Epidermal melanocyte (primary cell): ENCODE data around the gene BCL3.
"Not testable (repeated sequence)": the region's sequence is repeated elsewhere in the genome, so short reads cannot be mapped to it uniquely, and the experiment has no call there.

Experiments used
- DNase-seq: peaks from one replicate; pipeline ENCODE4 v3.0.0; 2011; ENCODE audit warnings: low spot score; ENCODE audit not compliant: insufficient read length

The BCL3 gene

GRCh38 chr19:44720945-44721344 is 27.6 kb upstream of the BCL3 start:
- DNase-seq, result no peak

DNA sequence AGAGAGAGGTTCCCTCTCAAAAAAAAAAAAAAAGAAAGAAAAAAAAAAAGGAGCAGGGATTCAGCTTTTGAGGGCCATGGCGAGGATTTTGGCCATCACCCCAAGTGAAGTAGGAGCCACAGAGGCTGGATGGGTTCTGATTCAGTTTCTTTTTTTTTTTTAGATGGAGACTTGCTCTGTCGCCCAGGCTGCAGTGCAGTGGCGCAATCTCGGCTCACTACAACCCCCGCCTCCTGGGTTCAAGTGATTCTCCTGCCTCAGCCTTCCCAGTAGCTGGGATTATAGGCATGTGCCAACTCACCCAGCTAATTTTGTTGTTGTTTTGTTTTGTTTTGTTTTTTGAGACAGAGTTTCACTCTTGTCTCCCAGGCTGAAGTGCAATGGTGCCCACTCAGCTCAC is 27.1 kb upstream of the BCL3 start:
- not testable (repeated sequence) for DNase-seq

GRCh38 chr19:44722131-44723121 is 26.1 kb upstream of the BCL3 start:
- no peak for DNase-seq

DNA sequence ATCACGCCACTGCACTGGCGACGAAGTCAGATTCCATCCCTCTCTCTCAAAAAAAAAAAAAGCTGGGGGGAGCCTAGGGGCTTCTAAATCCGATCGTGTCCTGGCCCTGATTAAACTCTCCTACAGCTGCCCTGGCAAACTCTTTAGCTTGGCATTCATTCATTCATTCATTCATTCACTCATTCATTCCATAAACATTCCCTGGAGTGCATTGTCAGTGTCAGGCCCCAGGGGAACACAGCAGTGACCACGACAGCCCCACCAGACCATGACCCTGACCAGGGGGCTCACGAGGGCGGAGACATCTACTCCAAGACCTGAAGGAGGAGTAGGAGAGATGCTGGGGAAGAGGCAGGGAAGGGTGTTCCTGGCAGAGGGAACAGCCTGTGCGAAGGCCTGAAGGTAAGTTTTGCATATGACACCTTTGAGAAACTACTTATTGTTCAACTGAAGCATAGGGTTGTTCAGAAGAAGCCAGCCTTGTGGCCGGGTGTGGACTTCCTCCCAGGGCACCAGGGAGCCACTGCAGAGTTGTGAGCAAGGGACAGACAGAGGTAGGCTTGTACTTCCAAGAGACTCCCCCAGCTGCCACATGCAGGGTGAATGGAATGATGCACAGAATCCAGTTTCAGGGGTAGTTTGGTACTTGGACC is 25.1 kb upstream of the BCL3 start:
- no peak for DNase-seq

DNA sequence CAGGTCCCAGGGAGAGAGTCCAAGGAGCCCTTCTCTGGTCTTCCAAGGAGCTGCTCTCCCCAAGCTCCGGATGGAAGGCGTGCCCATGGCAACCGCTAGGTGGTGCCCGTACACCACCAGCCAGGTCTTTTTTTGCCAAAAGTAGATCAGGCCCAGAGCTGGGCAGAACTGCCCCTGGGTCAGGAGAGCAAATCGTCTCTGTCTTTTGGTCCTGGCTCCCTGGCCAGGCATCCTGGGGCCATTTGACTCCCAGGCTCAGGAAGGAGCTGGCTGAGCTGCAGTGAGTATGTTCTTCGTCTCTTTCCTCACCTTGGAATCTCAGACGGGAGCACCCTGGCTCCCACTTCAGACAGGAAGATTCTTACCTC is 24.6 kb upstream of the BCL3 start:
- DNase-seq, result peak; percentile 85

DNA sequence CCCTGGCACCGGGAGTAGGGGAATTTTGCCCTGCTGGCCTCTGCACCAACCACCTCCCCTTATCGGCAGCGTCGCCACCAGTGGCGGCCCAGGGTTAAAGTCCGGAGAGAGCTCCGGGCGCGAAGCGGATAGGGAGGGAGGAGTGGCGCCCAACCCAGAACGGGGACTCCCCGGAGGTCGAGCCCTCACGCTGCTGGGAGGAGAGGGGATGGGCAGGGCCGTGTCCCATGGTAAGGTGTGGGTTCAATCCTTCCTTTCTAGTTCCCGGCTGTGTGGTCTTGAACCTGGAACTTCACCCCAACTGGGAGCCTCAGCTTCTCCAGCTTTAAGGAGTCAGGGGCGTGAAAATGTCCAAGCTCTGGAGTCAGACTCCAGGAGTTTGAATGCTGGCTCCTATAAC is 23.3 kb upstream of the BCL3 start:
- no peak for DNase-seq

DNA sequence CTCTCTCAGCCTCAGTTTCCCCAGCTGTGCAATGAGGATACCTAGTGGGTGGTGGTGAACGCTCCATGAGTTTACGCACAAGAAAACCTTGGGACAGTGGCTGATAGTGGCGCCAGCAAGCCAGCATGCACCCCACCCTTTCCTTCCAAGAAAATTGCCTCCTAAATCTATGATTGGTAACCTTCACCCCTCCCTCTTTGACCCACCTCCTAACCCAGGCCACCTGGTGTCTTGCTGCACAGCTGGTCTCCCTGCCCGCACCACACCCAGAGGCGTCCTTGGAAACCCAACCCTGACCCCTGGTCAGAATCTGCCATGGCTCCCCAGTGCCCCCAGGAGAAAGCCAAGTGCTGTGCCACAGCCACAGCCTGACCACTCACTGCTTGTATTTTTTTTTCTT is 22.8 kb upstream of the BCL3 start:
- DNase-seq, result no peak

DNA sequence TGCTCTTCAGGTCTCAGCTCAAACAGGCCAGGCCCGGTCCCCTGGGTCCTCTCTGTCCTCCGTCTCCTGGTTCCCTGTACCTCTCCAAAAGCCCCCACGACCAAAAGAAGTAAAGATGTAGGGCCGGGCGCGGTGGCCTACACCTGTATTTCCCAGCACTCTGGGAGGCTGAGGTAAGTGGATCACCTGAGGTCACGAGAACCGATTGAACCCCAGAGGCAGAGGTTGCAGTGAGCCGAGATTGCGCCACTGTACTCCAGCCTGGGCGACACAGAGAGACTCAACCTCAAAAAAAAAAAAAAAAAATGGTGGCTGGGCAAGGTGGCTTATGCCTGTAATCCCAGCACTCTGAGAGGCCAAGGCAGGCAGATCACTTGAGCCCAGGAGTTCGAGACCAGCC is 22.0 kb upstream of the BCL3 start:
- no peak for DNase-seq

- no peak for DNase-seq
Measured at GRCh38 chr19:44728178-44728577, 20.3 kb upstream of the BCL3 start.

GRCh38 chr19:44729516-44730033 is 18.9 kb upstream of the BCL3 start:
- DNase-seq, result no peak

DNA sequence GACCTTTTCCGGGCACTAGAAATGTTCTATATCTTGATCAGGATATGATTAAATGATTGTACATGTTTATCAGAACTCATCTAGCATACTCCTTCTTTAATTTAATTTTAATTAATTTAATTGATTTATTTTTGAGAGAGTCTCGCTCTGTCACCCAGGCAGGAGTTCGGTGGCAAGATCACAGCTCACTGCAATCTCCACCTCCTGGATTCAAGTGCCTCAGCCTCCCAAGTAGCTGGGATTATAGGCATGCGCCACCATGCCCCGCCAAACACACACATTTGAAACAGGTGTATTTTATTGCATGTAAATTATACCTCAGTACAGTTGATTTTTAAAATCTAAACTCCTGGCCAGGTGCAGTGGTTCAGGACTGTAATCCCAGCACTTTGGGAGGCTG is 17.4 kb upstream of the BCL3 start:
- DNase-seq, result no peak

- no peak for DNase-seq
Measured at GRCh38 chr19:44731622-44732021, 16.9 kb upstream of the BCL3 start.

DNA sequence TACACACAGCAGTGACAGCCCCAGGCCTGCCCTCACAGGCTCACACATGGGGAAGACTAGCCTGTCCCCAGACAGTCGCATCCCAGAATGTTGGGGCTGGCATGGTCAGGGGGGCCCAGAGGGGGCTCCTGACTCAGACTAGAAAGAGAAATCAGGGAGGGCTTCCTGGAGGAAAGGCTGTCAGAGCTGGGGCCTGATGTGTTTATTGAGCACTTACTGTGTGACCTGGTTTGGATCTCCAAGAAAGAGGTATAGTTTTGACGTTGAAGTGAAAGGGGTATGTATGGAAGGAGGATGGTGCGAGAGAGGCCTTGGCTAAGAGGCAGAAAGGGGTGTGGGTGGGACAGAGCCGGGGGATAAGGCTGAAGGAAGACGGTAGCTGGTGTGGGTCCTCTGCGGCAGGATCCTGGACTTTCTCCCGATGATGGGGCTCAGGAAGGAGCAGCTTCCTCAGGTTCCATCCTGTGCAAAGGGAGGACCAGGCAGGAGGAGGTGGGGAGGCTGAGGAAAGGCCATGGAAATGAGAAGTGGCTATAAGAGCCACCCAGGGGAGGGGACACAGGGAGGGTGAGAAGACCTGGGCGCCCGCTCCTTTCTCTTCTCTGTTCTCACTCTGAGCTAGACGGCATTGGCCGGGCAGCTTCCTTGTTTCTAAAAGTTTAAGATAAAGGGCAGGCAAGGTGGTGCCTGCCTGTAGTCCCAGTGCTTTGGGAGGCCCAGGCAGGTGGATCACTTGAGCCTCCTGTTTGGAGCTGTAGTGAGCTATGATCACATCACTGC is 16.1 kb upstream of the BCL3 start:
- DNase-seq, result no peak

GRCh38 chr19:44734357-44734756 is 14.2 kb upstream of the BCL3 start:
- DNase-seq, result no peak

DNA sequence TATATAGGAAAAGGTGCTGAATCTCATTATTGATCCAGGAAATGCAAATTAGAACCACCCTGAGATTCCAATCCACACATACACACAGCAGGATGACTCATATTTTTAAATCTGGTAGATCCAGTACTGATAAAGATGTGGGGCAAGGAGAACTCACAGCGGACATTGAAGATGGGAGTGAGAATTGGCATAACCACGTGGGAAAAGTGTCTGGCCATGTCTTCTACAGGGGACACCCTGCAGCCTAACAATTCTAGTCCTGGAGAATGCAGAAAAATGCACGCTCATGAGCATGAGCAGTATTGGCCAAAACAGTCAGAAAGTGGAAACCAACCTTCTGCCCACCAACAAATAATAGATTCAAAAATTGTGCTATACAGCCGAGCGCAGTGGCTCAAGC is 13.5 kb upstream of the BCL3 start:
- DNase-seq, result no peak

DNA sequence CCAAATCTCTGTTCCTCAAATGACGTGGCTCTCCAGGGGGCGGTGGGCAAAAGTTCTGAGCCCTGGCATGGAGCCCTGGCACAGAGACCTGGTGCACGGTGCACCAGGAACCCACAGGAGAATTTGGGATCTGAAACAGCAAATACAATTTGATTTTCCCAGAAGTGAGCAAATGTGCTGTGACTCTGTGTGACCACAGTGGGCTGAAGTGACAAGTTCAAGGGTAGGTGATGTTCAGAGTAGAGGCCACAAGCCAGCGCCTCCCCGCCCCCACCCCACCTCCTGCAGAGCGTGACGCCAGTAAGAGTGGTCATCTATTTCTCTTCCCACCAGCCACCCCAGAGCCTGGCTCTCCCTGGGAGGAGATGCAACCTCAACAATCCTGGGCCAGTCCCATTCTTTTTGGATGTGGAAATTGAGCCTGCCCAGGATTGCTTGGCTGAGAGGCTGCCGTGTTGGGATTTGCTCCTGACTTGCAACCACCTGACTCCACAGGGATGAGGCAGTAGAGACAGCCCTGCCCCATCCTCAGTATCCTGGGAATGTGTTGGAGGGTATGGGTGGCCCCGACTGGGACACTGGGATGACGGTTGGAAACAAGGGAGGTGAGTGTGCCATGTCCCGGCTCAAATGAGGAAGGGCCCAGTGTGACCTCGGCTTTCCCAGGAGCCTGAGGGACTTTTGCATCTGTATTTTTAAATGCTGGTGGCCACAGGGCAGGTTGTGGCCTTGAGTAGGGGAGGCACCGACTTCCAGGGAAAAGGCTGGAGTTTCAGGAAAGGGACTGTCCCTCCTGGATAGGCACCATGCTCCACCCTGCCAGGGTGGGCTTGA is 11.1 kb upstream of the BCL3 start:
- no peak for DNase-seq

DNA sequence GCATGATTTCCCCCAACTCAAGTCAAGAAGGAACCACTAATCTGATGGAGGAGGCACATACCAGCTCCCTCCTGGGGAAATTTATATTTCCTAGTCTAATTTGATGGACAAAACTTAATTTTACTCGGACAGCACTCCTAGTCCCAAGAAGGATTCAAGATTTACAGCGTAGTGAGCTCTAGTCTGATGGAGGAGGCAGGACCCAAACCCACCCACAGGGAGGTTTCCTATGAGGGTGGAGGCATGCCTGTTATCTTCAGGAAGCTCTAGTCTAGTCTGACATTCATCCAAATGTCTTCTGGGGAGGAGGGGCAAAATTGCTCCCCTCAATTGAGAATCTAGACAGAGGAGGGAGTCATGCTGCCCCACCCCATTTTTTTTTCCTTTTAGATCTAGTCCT is 10.4 kb upstream of the BCL3 start:
- DNase-seq, result no peak

GRCh38 chr19:44738603-44739558 is 9.6 kb upstream of the BCL3 start:
- no peak for DNase-seq

- no peak for DNase-seq
Measured at GRCh38 chr19:44740351-44740824, 8.1 kb upstream of the BCL3 start.
